ENCODE data around the gene BCAP31.

DNA sequence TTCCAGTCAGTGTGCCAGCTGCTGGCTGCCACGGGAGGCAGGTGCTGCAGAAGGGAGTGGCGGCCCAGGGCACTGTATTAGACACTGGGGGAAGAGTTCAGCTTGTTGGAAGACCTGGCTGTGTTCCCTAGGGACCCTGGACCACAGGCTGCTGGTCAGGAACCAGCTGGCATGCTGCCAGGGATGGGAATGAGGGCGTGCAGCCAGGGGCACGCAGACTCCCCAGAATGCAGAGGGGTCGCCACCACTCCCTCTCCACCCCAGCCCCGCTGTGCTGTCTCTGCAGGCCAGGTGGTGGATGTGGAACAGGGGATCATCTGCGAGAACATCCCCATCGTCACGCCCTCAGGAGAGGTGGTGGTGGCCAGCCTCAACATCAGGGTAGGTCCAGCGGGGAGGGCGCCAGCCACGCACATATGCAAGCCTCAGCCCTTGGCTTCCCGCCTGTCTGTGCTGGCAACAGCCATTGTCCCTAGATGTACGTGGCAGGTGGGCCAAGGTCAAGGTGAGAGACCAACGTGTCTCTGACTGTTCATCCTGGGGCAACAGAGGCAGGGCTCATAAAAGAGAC lies 12.8 kb upstream of the BCAP31 start:
- TF ChIP-seq POLR2A (IDR thresholded peaks at IDR 0.05) (no peak), POLR2AphosphoS5 (IDR thresholded peaks at IDR 0.05) (no peak)
- TF ChIP-seq, protein P1, sequence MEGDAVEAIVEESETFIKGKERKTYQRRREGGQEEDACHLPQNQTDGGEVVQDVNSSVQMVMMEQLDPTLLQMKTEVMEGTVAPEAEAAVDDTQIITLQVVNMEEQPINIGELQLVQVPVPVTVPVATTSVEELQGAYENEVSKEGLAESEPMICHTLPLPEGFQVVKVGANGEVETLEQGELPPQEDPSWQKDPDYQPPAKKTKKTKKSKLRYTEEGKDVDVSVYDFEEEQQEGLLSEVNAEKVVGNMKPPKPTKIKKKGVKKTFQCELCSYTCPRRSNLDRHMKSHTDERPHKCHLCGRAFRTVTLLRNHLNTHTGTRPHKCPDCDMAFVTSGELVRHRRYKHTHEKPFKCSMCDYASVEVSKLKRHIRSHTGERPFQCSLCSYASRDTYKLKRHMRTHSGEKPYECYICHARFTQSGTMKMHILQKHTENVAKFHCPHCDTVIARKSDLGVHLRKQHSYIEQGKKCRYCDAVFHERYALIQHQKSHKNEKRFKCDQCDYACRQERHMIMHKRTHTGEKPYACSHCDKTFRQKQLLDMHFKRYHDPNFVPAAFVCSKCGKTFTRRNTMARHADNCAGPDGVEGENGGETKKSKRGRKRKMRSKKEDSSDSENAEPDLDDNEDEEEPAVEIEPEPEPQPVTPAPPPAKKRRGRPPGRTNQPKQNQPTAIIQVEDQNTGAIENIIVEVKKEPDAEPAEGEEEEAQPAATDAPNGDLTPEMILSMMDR (IDR thresholded peaks at IDR 0.05), result no peak
